ENCODE measurements around the gene PCGF2.
"Not testable (repeated sequence)": the region's sequence is repeated elsewhere in the genome, so short reads cannot be mapped to it uniquely, and the experiment has no call there.

The PCGF2 gene

GRCh38 chr17:38728290-38728831 lies 19.8 kb downstream of the PCGF2 start:
- Histone ChIP-seq H3K4me1 (ENCODE audit: control insufficient read depth, insufficient read depth, low read length) (peaks cover 44% of the 10 kb centered on the region), H3K9ac (ENCODE audit: low read length in 2 of 2) (no peak overlapping the region), H3K4me3 (ENCODE audit: low read length in 2 of 2) (no peak overlapping the region), H3K27me3 (ENCODE audit: control insufficient read depth in 1 of 2, insufficient read depth in 2 of 2, low read length in 2 of 2) (no peaks in the 10 kb centered on the region), H3K9me3 (ENCODE audit: control insufficient read depth in 2 of 2, low read length in 2 of 2) (no peaks in the 10 kb centered on the region), H3K36me3 (ENCODE audit: control insufficient read depth in 2 of 2, insufficient read depth in 2 of 2, low read length in 2 of 2) (peaks cover 0 to 5% of the 10 kb centered on the region in 2 donors), H3K27ac (ENCODE audit: low read length) (peak overlapping the region; percentile 64)

DNA sequence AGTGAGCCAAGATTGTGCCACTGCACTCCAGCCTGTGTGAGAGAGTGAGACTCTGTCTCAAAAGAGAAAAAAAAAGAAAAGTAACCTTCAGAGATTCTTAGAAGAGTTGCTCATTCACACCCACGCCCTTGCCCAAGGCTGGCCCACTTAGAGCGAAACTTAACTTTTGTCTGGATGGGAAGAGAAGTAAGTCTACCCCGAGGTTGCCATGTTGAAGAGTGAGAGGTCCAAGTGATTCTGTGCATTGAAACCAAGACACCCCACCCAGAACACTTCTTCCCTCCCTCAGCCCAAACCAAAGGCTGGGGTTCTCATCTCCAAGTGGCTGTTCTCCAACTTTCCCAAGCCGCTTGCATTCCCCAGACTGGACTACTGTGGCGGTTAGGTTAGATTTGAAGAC lies 20.4 kb downstream of the PCGF2 start:
- H3K9ac ChIP-seq (ENCODE audit: low read length in 2 of 2): no peak overlapping the region
- H3K4me3 ChIP-seq (ENCODE audit: low read length in 2 of 2): no peak overlapping the region
- H3K27me3 ChIP-seq (ENCODE audit: control insufficient read depth in 1 of 2, insufficient read depth in 2 of 2, low read length in 2 of 2): no peaks in the 10 kb centered on the region
- peaks cover 41% of the 10 kb centered on the region for H3K4me1 ChIP-seq (ENCODE audit: control insufficient read depth, insufficient read depth, low read length)
- H3K27ac ChIP-seq (ENCODE audit: low read length): no peak overlapping the region
- H3K36me3 ChIP-seq (ENCODE audit: control insufficient read depth in 2 of 2, insufficient read depth in 2 of 2, low read length in 2 of 2): peaks cover 0 to 6% of the 10 kb centered on the region in 2 donors
- no peaks in the 10 kb centered on the region for H3K9me3 ChIP-seq (ENCODE audit: control insufficient read depth in 2 of 2, low read length in 2 of 2)

GRCh38 chr17:38726145-38726544 lies 22.0 kb downstream of the PCGF2 start:
- not testable (repeated sequence) for H3K27ac ChIP-seq (ENCODE audit: low read length); H3K9me3 ChIP-seq (ENCODE audit: control insufficient read depth in 2 of 2, low read length in 2 of 2); H3K9ac ChIP-seq (ENCODE audit: low read length in 2 of 2); H3K4me3 ChIP-seq (ENCODE audit: low read length in 2 of 2); H3K27me3 ChIP-seq (ENCODE audit: control insufficient read depth in 1 of 2, insufficient read depth in 2 of 2, low read length in 2 of 2)
- H3K4me1 ChIP-seq (ENCODE audit: control insufficient read depth, insufficient read depth, low read length): peaks cover 26% of the 10 kb centered on the region
- peaks cover 10 to 12% of the 10 kb centered on the region in 2 donors for H3K36me3 ChIP-seq (ENCODE audit: control insufficient read depth in 2 of 2, insufficient read depth in 2 of 2, low read length in 2 of 2)

- peaks cover 17 to 18% of the 10 kb centered on the region in 2 donors for H3K36me3 ChIP-seq (ENCODE audit: control insufficient read depth in 2 of 2, insufficient read depth in 2 of 2, low read length in 2 of 2)
- H3K27ac ChIP-seq (ENCODE audit: low read length): no peak overlapping the region
- H3K4me3 ChIP-seq (ENCODE audit: low read length in 2 of 2): no peak overlapping the region
- H3K9ac ChIP-seq (ENCODE audit: low read length in 2 of 2): no peak overlapping the region
- H3K4me1 ChIP-seq (ENCODE audit: control insufficient read depth, insufficient read depth, low read length): peaks cover 19% of the 10 kb centered on the region
- H3K27me3 ChIP-seq (ENCODE audit: control insufficient read depth in 1 of 2, insufficient read depth in 2 of 2, low read length in 2 of 2): no peaks in the 10 kb centered on the region
- H3K9me3 ChIP-seq (ENCODE audit: control insufficient read depth in 2 of 2, low read length in 2 of 2): no peaks in the 10 kb centered on the region
Observed at GRCh38 chr17:38725066-38725465, 23.1 kb downstream of the PCGF2 start.

GRCh38 chr17:38724337-38724988 lies 23.7 kb downstream of the PCGF2 start:
- Histone ChIP-seq H3K36me3 (ENCODE audit: control insufficient read depth in 2 of 2, insufficient read depth in 2 of 2, low read length in 2 of 2) (peaks cover 17 to 18% of the 10 kb centered on the region in 2 donors), H3K27me3 (ENCODE audit: control insufficient read depth in 1 of 2, insufficient read depth in 2 of 2, low read length in 2 of 2) (no peaks in the 10 kb centered on the region), H3K9me3 (ENCODE audit: control insufficient read depth in 2 of 2, low read length in 2 of 2) (no peaks in the 10 kb centered on the region), H3K27ac (ENCODE audit: low read length) (no peak overlapping the region), H3K4me3 (ENCODE audit: low read length in 2 of 2) (no peak overlapping the region), H3K9ac (ENCODE audit: low read length in 2 of 2) (no peak overlapping the region), H3K4me1 (ENCODE audit: control insufficient read depth, insufficient read depth, low read length) (peaks cover 16% of the 10 kb centered on the region)

DNA sequence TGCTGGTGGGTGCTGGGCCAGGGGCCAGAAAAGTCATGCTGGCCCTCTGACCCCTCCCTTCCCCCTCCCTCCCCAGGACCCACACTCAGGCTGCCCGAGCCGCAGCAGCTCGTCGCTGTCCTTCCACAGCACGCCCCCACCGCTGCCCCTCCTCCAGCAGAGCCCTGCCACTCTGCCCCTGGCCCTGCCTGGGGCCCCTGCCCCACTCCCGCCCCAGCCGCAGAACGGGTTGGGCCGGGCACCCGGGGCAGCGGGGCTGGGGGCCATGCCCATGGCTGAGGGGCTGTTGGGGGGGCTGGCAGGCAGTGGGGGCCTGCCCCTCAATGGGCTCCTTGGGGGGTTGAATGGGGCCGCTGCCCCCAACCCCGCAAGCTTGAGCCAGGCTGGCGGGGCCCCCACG lies 26.3 kb downstream of the PCGF2 start:
- Histone ChIP-seq H3K9ac (ENCODE audit: low read length in 2 of 2) (no peak overlapping the region), H3K4me1 (ENCODE audit: control insufficient read depth, insufficient read depth, low read length) (peaks cover 10% of the 10 kb centered on the region), H3K9me3 (ENCODE audit: control insufficient read depth in 2 of 2, low read length in 2 of 2) (no peaks in the 10 kb centered on the region), H3K27me3 (ENCODE audit: control insufficient read depth in 1 of 2, insufficient read depth in 2 of 2, low read length in 2 of 2) (no peaks in the 10 kb centered on the region), H3K36me3 (ENCODE audit: control insufficient read depth in 2 of 2, insufficient read depth in 2 of 2, low read length in 2 of 2) (peaks cover 22 to 32% of the 10 kb centered on the region in 2 donors), H3K4me3 (ENCODE audit: low read length in 2 of 2) (no peak overlapping the region), H3K27ac (ENCODE audit: low read length) (no peak overlapping the region)

DNA sequence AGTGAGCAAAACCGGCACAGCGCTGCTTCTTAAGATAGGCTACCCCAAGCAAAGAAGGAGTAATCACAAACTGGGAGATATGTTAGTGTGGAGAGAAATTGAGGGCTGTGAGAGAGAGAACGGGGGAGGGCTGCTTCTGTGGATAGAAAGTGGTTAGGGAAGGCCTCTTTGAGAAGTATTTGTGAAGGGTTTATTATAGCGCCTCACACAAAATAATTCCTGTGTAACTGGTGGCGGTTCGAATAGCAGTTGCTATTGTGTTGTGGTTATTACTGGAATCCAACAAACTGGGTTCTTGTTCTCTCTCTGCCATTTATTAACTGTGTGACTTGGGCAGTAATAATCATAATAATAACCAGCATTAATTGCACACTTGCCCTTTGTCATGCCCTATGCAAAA lies 27.2 kb downstream of the PCGF2 start:
- H3K27ac ChIP-seq (ENCODE audit: low read length): no peak overlapping the region
- H3K4me1 ChIP-seq (ENCODE audit: control insufficient read depth, insufficient read depth, low read length): peaks cover 10% of the 10 kb centered on the region
- H3K36me3 ChIP-seq (ENCODE audit: control insufficient read depth in 2 of 2, insufficient read depth in 2 of 2, low read length in 2 of 2): peaks cover 29 to 36% of the 10 kb centered on the region in 2 donors
- H3K4me3 ChIP-seq (ENCODE audit: low read length in 2 of 2): no peak overlapping the region
- H3K9me3 ChIP-seq (ENCODE audit: control insufficient read depth in 2 of 2, low read length in 2 of 2): no peaks in the 10 kb centered on the region
- no peak overlapping the region for H3K9ac ChIP-seq (ENCODE audit: low read length in 2 of 2)
- H3K27me3 ChIP-seq (ENCODE audit: control insufficient read depth in 1 of 2, insufficient read depth in 2 of 2, low read length in 2 of 2): no peaks in the 10 kb centered on the region

GRCh38 chr17:38719943-38720641 lies 28.0 kb downstream of the PCGF2 start:
- Histone ChIP-seq H3K27me3 (ENCODE audit: control insufficient read depth in 1 of 2, insufficient read depth in 2 of 2, low read length in 2 of 2) (no peaks in the 10 kb centered on the region), H3K27ac (ENCODE audit: low read length) (no peak overlapping the region), H3K36me3 (ENCODE audit: control insufficient read depth in 2 of 2, insufficient read depth in 2 of 2, low read length in 2 of 2) (peaks cover 35 to 42% of the 10 kb centered on the region in 2 donors)

GRCh38 chr17:38719289-38719942 lies 28.7 kb downstream of the PCGF2 start:
- H3K4me1 ChIP-seq (ENCODE audit: control insufficient read depth, insufficient read depth, low read length): peaks cover 3% of the 10 kb centered on the region
- no peaks in the 10 kb centered on the region for H3K9me3 ChIP-seq (ENCODE audit: control insufficient read depth in 2 of 2, low read length in 2 of 2)
- H3K9ac ChIP-seq (ENCODE audit: low read length in 2 of 2): no peak overlapping the region
- no peak overlapping the region for H3K4me3 ChIP-seq (ENCODE audit: low read length in 2 of 2)
- peaks cover 39 to 47% of the 10 kb centered on the region in 2 donors for H3K36me3 ChIP-seq (ENCODE audit: control insufficient read depth in 2 of 2, insufficient read depth in 2 of 2, low read length in 2 of 2)
- H3K27me3 ChIP-seq (ENCODE audit: control insufficient read depth in 1 of 2, insufficient read depth in 2 of 2, low read length in 2 of 2): no peaks in the 10 kb centered on the region
- no peak overlapping the region for H3K27ac ChIP-seq (ENCODE audit: low read length)

More at GRCh38 chr17:38719943-38720641, 28.0 kb downstream of the PCGF2 start:
- no peak overlapping the region for H3K4me3 ChIP-seq (ENCODE audit: low read length in 2 of 2)
- no peak overlapping the region for H3K9ac ChIP-seq (ENCODE audit: low read length in 2 of 2)
- peaks cover 10% of the 10 kb centered on the region for H3K4me1 ChIP-seq (ENCODE audit: control insufficient read depth, insufficient read depth, low read length)
- H3K9me3 ChIP-seq (ENCODE audit: control insufficient read depth in 2 of 2, low read length in 2 of 2): no peaks in the 10 kb centered on the region

DNA sequence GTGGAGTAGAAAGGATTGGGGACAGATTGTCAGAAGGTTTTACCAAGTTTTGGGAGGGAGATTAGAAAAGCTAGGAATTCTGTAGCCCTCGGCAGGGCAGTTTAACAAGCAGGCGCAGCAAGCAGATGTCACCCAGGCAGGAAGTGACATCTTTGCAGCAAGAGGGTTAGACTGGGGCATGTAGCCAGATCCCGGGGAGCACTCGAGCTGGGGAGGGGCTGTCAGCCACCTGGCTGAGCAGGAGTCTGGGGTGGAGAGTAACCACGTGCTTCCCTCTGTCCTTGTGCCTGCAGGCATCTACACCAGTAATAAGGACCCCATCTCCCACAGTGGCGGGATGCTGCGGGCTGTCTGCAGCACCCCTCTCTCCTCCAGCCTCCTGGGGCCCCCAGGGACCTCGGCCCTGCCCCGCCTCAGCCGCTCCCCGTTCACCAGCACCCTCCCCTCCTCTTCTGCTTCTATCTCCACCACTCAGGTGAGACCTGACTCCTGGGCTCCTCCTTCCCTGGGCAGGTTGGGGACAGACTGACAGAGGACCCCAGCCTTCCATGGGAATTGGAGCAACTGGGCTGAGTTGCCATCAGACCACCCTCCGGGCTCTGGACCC lies 30.9 kb downstream of the PCGF2 start:
- H3K36me3 ChIP-seq (ENCODE audit: control insufficient read depth in 2 of 2, insufficient read depth in 2 of 2, low read length in 2 of 2): peaks cover 56 to 60% of the 10 kb centered on the region in 2 donors
- no peaks in the 10 kb centered on the region for H3K4me1 ChIP-seq (ENCODE audit: control insufficient read depth, insufficient read depth, low read length)
- no peak overlapping the region for H3K9ac ChIP-seq (ENCODE audit: low read length in 2 of 2)
- no peaks in the 10 kb centered on the region for H3K27me3 ChIP-seq (ENCODE audit: control insufficient read depth in 1 of 2, insufficient read depth in 2 of 2, low read length in 2 of 2)
- no peak overlapping the region for H3K27ac ChIP-seq (ENCODE audit: low read length)
- no peaks in the 10 kb centered on the region for H3K9me3 ChIP-seq (ENCODE audit: control insufficient read depth in 2 of 2, low read length in 2 of 2)
- no peak overlapping the region for H3K4me3 ChIP-seq (ENCODE audit: low read length in 2 of 2)
